Astrocyte (in vitro differentiated cells and primary cell): ENCODE data around the gene DAPK3. TPM values are rescaled to one million over a fixed set of nuclear protein-coding genes. Genes with fewer than 3 reads are reported as not detected.
"Not testable (repeated sequence)": the region's sequence is repeated elsewhere in the genome, so short reads cannot be mapped to it uniquely, and the experiment has no call there.

Source experiments
- DNase-seq: peaks from one replicate; pipeline ENCODE4 v3.0.0-alpha.2; 2010; ENCODE audit warnings: low read depth
- FAIRE-seq: peaks from 2 replicates; lab custom pipeline; 2011; peaks lifted over from hg19 to GRCh38; lab: Jason Lieb, UNC
- H2AFZ ChIP-seq: 2 replicates; pipeline ENCODE4 v1.6.0; 2012; ENCODE audit warnings: low read depth, low read length, inconsistent platforms
- H3K27ac ChIP-seq: 2 replicates; pipeline ENCODE4 v1.5.1; 2011; ENCODE audit warnings: low read depth, low read length, inconsistent platforms
- H3K27me3 ChIP-seq: 2 replicates; pipeline ENCODE4 v1.6.0; 2011; ENCODE audit warnings: low read length, inconsistent platforms; ENCODE audit not compliant: insufficient read depth
- H3K36me3 ChIP-seq: 2 replicates; pipeline ENCODE4 v1.5.1; 2011; ENCODE audit warnings: low read length, inconsistent platforms; ENCODE audit not compliant: insufficient read depth
- H3K4me1 ChIP-seq: 2 replicates; pipeline ENCODE4 v1.5.1; 2011; ENCODE audit warnings: low read length, inconsistent platforms; ENCODE audit not compliant: insufficient read depth
- H3K4me2 ChIP-seq: 2 replicates; pipeline ENCODE4 v1.6.0; 2012; ENCODE audit warnings: low read length, inconsistent platforms
- H3K4me3 ChIP-seq: 2 replicates; pipeline ENCODE4 v1.5.1; 2011; ENCODE audit warnings: low read depth, mild to moderate bottlenecking, low read length, inconsistent platforms; ENCODE audit not compliant: insufficient read depth
- H3K79me2 ChIP-seq: 2 replicates; pipeline ENCODE4 v1.6.0; 2012; ENCODE audit warnings: mild to moderate bottlenecking, low read length, inconsistent platforms; ENCODE audit not compliant: insufficient read depth
- H3K9ac ChIP-seq: 2 replicates; pipeline ENCODE4 v1.6.0; 2012; ENCODE audit warnings: mild to moderate bottlenecking, low read length, inconsistent platforms
- H3K9me3 ChIP-seq: 2 replicates; pipeline ENCODE4 v1.5.1; 2012; ENCODE audit warnings: low read depth, mild to moderate bottlenecking, low read length, inconsistent platforms; ENCODE audit not compliant: insufficient read depth
- H4K20me1 ChIP-seq: 2 replicates; pipeline ENCODE4 v1.6.0; 2012; ENCODE audit warnings: low read length, inconsistent platforms; ENCODE audit not compliant: insufficient read depth
- H3K27ac Mint-ChIP-seq: one replicate; pipeline ENCODE4 v1.8.0; 2021; ENCODE audit warnings: mild to moderate bottlenecking, mixed read lengths; ENCODE audit not compliant: unreplicated experiment
- H3K27me3 Mint-ChIP-seq: one replicate; pipeline ENCODE4 v1.8.0; 2021; ENCODE audit warnings: low read depth, mixed read lengths; ENCODE audit not compliant: unreplicated experiment
- H3K36me3 Mint-ChIP-seq: one replicate; pipeline ENCODE4 v1.8.0; 2021; ENCODE audit warnings: low read depth, mixed read lengths; ENCODE audit not compliant: unreplicated experiment
- H3K4me1 Mint-ChIP-seq: one replicate; pipeline ENCODE4 v1.8.0; 2021; ENCODE audit warnings: low read depth, mixed read lengths; ENCODE audit not compliant: unreplicated experiment
- H3K4me3 Mint-ChIP-seq: one replicate; pipeline ENCODE4 v1.8.0; 2021; ENCODE audit warnings: mild to moderate bottlenecking, moderate library complexity, mixed read lengths; ENCODE audit not compliant: unreplicated experiment
- H3K9me3 Mint-ChIP-seq: one replicate; pipeline ENCODE4 v1.8.0; 2021; ENCODE audit warnings: mild to moderate bottlenecking, mixed read lengths; ENCODE audit not compliant: unreplicated experiment
- CTCF ChIP-seq: IDR thresholded peaks from 2 replicates; pipeline ENCODE4 v1.5.1; 2011; ENCODE audit warnings: low read depth, mild to moderate bottlenecking, inconsistent platforms, low read length, moderate library complexity; ENCODE audit not compliant: insufficient read depth
- EZH2 ChIP-seq: IDR thresholded peaks from 2 replicates; pipeline ENCODE4 v1.6.1; 2012; ENCODE audit warnings: mild to moderate bottlenecking, low read length, inconsistent platforms; ENCODE audit not compliant: insufficient read depth
- total RNA-seq: library from RNA; stranded (reverse); gene quantifications from 2 replicates; pipeline ENCODE4 v1.2.1, GENCODE V29; 2021

The DAPK3 gene
- total RNA-seq, 1 donor from 2014 or later, result 264 TPM

- TF ChIP-seq CTCF, result no peak
- no peak for TF ChIP-seq EZH2
- Mint-ChIP-seq H3K27ac (peak within 1 kb of the TSS; percentile 47), H3K36me3 (peaks cover 1% of the 10 kb centered on the region), H3K27me3 (no peaks in the 10 kb centered on the region), H3K4me3 (peak within 1 kb of the TSS; percentile 88), H3K9me3 (no peaks in the 10 kb centered on the region), H3K4me1 (peaks cover 10% of the 10 kb centered on the region)
- H3K27ac ChIP-seq, result peak within 1 kb of the TSS; percentile 41
- H3K9ac ChIP-seq, result peak within 1 kb of the TSS; percentile 89
- FAIRE-seq, result no peak
- peak within 1 kb of the TSS; percentile 92 for H2AFZ ChIP-seq
- no peaks in the 10 kb centered on the region for H3K36me3 ChIP-seq
- H3K79me2 ChIP-seq, result peaks cover 44% of the 10 kb centered on the region
- no peaks in the 10 kb centered on the region for H3K9me3 ChIP-seq
- H3K4me2 ChIP-seq, result peak within 1 kb of the TSS; percentile 96
- peak within 1 kb of the TSS; percentile 97 for H3K4me3 ChIP-seq
- H4K20me1 ChIP-seq, result peaks cover 41% of the 10 kb centered on the region
- peaks cover 13% of the 10 kb centered on the region for H3K4me1 ChIP-seq
- no peaks in the 10 kb centered on the region for H3K27me3 ChIP-seq
- DNase-seq, result peak; percentile 75
These were observed 36.3 kb upstream of the DAPK3 start, which contains the start of gene PIAS4 for GRCh38 chr19:4007021-4007835. Gene PIAS4, plus strand, starts transcription at chr19:4007736. Its CDS starts 25 bp downstream, at chr19:4007761.

- H3K27ac ChIP-seq, H3K27ac Mint-ChIP-seq, H3K9ac ChIP-seq, H3K9me3 Mint-ChIP-seq, DNase-seq, H2AFZ ChIP-seq, H3K36me3 Mint-ChIP-seq, H3K4me2 ChIP-seq, H3K4me3 ChIP-seq, H3K27me3 Mint-ChIP-seq, FAIRE-seq, H3K36me3 ChIP-seq, H3K27me3 ChIP-seq, H3K9me3 ChIP-seq: not testable (repeated sequence)
- peaks cover 10% of the 10 kb centered on the region for H3K4me1 Mint-ChIP-seq
- peaks cover 29% of the 10 kb centered on the region for H3K79me2 ChIP-seq
- H3K4me1 ChIP-seq, result peaks cover 13% of the 10 kb centered on the region
- H3K4me3 Mint-ChIP-seq, result peak overlapping the region; percentile 73
- peaks cover 26% of the 10 kb centered on the region for H4K20me1 ChIP-seq
These were observed 34.5 kb upstream of the DAPK3 start for GRCh38 chr19:4005436-4005835.

- DNase-seq, FAIRE-seq, H3K27me3 ChIP-seq, H3K9me3 ChIP-seq, H2AFZ ChIP-seq, H3K4me3 Mint-ChIP-seq, H3K36me3 ChIP-seq, H4K20me1 ChIP-seq, H3K9ac ChIP-seq, H3K27ac ChIP-seq, H3K4me1 Mint-ChIP-seq, H3K36me3 Mint-ChIP-seq, H3K4me1 ChIP-seq, H3K79me2 ChIP-seq, H3K27me3 Mint-ChIP-seq, H3K27ac Mint-ChIP-seq, H3K4me3 ChIP-seq, H3K4me2 ChIP-seq, H3K9me3 Mint-ChIP-seq: not testable (repeated sequence)
These were observed 29.9 kb upstream of the DAPK3 start for GRCh38 chr19:4000798-4001197.

GRCh38 chr19:3998667-3999412 lies 27.9 kb upstream of the DAPK3 start:
- not testable (repeated sequence) for H3K9ac ChIP-seq, H3K27me3 ChIP-seq, H3K36me3 Mint-ChIP-seq, H3K79me2 ChIP-seq, H3K4me1 Mint-ChIP-seq, H3K36me3 ChIP-seq, H3K9me3 ChIP-seq, H3K4me3 ChIP-seq, H3K27me3 Mint-ChIP-seq, H2AFZ ChIP-seq, H3K27ac ChIP-seq, DNase-seq, FAIRE-seq, H3K4me3 Mint-ChIP-seq, H3K27ac Mint-ChIP-seq, H3K4me2 ChIP-seq, H3K4me1 ChIP-seq, H4K20me1 ChIP-seq, H3K9me3 Mint-ChIP-seq
